HCT116 (cell line): Measurements from ENCODE around the gene FGGY. TPM values are rescaled to one million over a fixed set of nuclear protein-coding genes. Genes with fewer than 3 reads are reported as not detected.

Source experiments
- ATAC-seq: fragments of 200-7000 bp; cut with Tn5 transposase; 2 replicates; pipeline ENCODE4 v1.9.1; 2020; ENCODE audit warnings: mild to moderate bottlenecking, moderate library complexity
- BruUV-seq: library from RNA; stranded (reverse); fragments of 400-500 nt; replicated peaks from 2 replicates; lab custom pipeline; 2021; lab: Mats Ljungman, UMichigan
- CTCF ChIA-PET: fragments of 300-600 bp; sonication (Branson Sonifier 250); formaldehyde crosslinking; loops from one replicate; lab custom pipeline; 2021; ENCODE audit warnings: antibody characterized with exemption; lab: Charles Lee
- POLR2A ChIA-PET: fragments of 300-600, 350-600 bp; sonication (Branson Sonifier 250); formaldehyde crosslinking; loops from one replicate; lab custom pipeline; 2021; ENCODE audit warnings: antibody characterized with exemption; lab: Charles Lee
- RAD21 ChIA-PET, 2 experiments: fragments of 300-600 bp; sonication (Branson Sonifier 250); formaldehyde crosslinking; loops; one replicate each; lab custom pipeline; 2023; ENCODE audit warnings: low total read pairs in 2 of 2; ENCODE audit not compliant: uncharacterized antibody in 2 of 2, unreplicated experiment in 2 of 2, low non-redundant PET in 1 of 2; lab: Charles Lee
- DNase-seq: peaks from one replicate; pipeline ENCODE4 v3.0.0-alpha.2; 2010; ENCODE audit warnings: low read depth, low spot score
- H2AFZ ChIP-seq: fragments of 200-600 bp; shearing (Covaris generic), sonication (generic); 2 replicates; pipeline ENCODE4 v1.6.1; 2017; ENCODE audit warnings: low read depth, mixed run types, mixed read lengths, antibody characterized with exemption, low read length; ENCODE audit not compliant: poor library complexity, severe bottlenecking
- H3K27ac ChIP-seq: 2 replicates; pipeline ENCODE4 v1.5.1; 2012; ENCODE audit warnings: low read depth, low read length
- H3K27me3 ChIP-seq: fragments of 200-600 bp; sonication (generic); 2 replicates; pipeline ENCODE4 v1.6.1; 2016; ENCODE audit warnings: mixed run types, low read length, mixed read lengths; ENCODE audit not compliant: insufficient read depth
- H3K36me3 ChIP-seq, 2 experiments: fragments of 200-500 bp in 1 of 2; fragments of 200-600 bp in 1 of 2; sonication (Bioruptor generic) in 1 of 2; sonication (generic) in 1 of 2; 2 replicates each; pipeline versions ENCODE4 v1.5.1 to v1.6.1; 2014 to 2016; ENCODE audit warnings: low read length in 2 of 2, inconsistent platforms in 1 of 2, mixed read lengths in 1 of 2, mixed run types in 1 of 2; ENCODE audit not compliant: insufficient read depth in 2 of 2, control insufficient read depth in 1 of 2
- H3K4me1 ChIP-seq, 2 experiments: fragments of 200-600 bp in 1 of 2; sonication (generic) in 1 of 2; 2 replicates each; pipeline versions ENCODE4 v1.5.1 to v1.6.1; 2012 to 2017; ENCODE audit warnings: low read length in 2 of 2, inconsistent platforms in 1 of 2, mild to moderate bottlenecking in 1 of 2, mixed read lengths in 1 of 2, mixed run types in 1 of 2, moderate library complexity in 1 of 2; ENCODE audit not compliant: insufficient read depth in 2 of 2, control insufficient read depth in 1 of 2
- H3K4me2 ChIP-seq: fragments of 200-600 bp; sonication (generic); 2 replicates; pipeline ENCODE4 v1.6.1; 2017; ENCODE audit warnings: mixed run types, low read length, mixed read lengths
- H3K4me3 ChIP-seq, 2 experiments: fragments of 200-600 bp in 1 of 2; sonication (generic) in 1 of 2; replicated peaks in 1 of 2; 2 replicates each; pipeline ENCODE4 v1.5.1; 2011 to 2016; ENCODE audit warnings: low read length in 2 of 2, control low read depth in 1 of 2, low read depth in 1 of 2, mild to moderate bottlenecking in 1 of 2, mixed read lengths in 1 of 2, mixed run types in 1 of 2
- H3K79me2 ChIP-seq: fragments of 200-600 bp; sonication (generic); 2 replicates; pipeline ENCODE4 v1.6.1; 2017; ENCODE audit warnings: mild to moderate bottlenecking, mixed run types, low read length, moderate library complexity, mixed read lengths; ENCODE audit not compliant: insufficient read depth
- H3K9ac ChIP-seq: fragments of 200-600 bp; sonication (generic); 2 replicates; pipeline ENCODE4 v1.6.1; 2016; ENCODE audit warnings: low read length, mixed read lengths
- H3K9me2 ChIP-seq: fragments of 200-600 bp; sonication (generic), shearing (Covaris generic); 2 replicates; pipeline ENCODE4 v1.6.1; 2017; ENCODE audit warnings: mixed run types, mild to moderate bottlenecking, moderate library complexity; ENCODE audit not compliant: insufficient read depth
- H3K9me3 ChIP-seq, 2 experiments: fragments of 200-500 bp in 1 of 2; fragments of 200-600 bp in 1 of 2; sonication (Bioruptor generic) in 1 of 2; sonication (generic) in 1 of 2; 2 replicates each; pipeline ENCODE4 v1.6.1; 2014 to 2017; ENCODE audit warnings: low read length in 2 of 2, mixed read lengths in 2 of 2, inconsistent platforms in 1 of 2, low read depth in 1 of 2, mild to moderate bottlenecking in 1 of 2, mixed run types in 1 of 2, moderate library complexity in 1 of 2; ENCODE audit not compliant: control insufficient read depth in 1 of 2, insufficient read depth in 1 of 2
- H4K20me1 ChIP-seq: fragments of 200-600 bp; sonication (generic), shearing (Covaris generic); 2 replicates; pipeline ENCODE4 v1.6.1; 2017; ENCODE audit warnings: mixed run types, mild to moderate bottlenecking, moderate library complexity; ENCODE audit not compliant: insufficient read depth
- ATF3 ChIP-seq: IDR thresholded peaks from 2 replicates; pipeline ENCODE4 v1.6.1; 2012
- CEBPB ChIP-seq: IDR thresholded peaks from 2 replicates; pipeline ENCODE4 v1.6.1; 2012; ENCODE audit warnings: low read depth
- CTCF ChIP-seq, 3 experiments: fragments of 200-600 bp in 1 of 3; sonication (generic) in 1 of 3; IDR thresholded peaks in 2 of 3; conservative IDR thresholded peaks in 1 of 3; 2 replicates each; pipeline ENCODE4 v1.5.1; 2012 to 2017; ENCODE audit warnings: low read depth in 2 of 3, low read length in 2 of 3, antibody characterized with exemption in 1 of 3, borderline replicate concordance in 1 of 3, control low read depth in 1 of 3, mild to moderate bottlenecking in 1 of 3, mixed read lengths in 1 of 3, mixed run types in 1 of 3, moderate library complexity in 1 of 3; ENCODE audit not compliant: insufficient read depth in 1 of 3
- EGR1 ChIP-seq: IDR thresholded peaks from 2 replicates; pipeline ENCODE4 v1.6.1; 2012; ENCODE audit warnings: low read depth
- FOSL1 ChIP-seq: IDR thresholded peaks from 2 replicates; pipeline ENCODE4 v1.6.1; 2012; ENCODE audit warnings: low read depth
- POLR2AphosphoS5 ChIP-seq: IDR thresholded peaks from 2 replicates; pipeline ENCODE4 v1.6.1; 2011; ENCODE audit warnings: mild to moderate bottlenecking, low read depth, low read length, moderate library complexity
- RAD21 ChIP-seq: IDR thresholded peaks from 2 replicates; pipeline ENCODE4 v1.6.1; 2012; ENCODE audit warnings: low read depth, mild to moderate bottlenecking
- REST ChIP-seq: IDR thresholded peaks from 2 replicates; pipeline ENCODE4 v1.6.1; 2012; ENCODE audit warnings: low read depth
- SRF ChIP-seq: IDR thresholded peaks from 2 replicates; pipeline ENCODE4 v1.6.1; 2012; ENCODE audit warnings: low read depth
- TCF7L2 ChIP-seq: IDR thresholded peaks from 2 replicates; pipeline ENCODE4 v1.7.0; 2011; ENCODE audit warnings: borderline replicate concordance, inconsistent platforms; ENCODE audit not compliant: insufficient read depth, insufficient read length; ENCODE audit errors: extremely low read depth
- ZNF274 ChIP-seq: fragments of 200-500 bp; sonication (Bioruptor generic); IDR thresholded peaks from 2 replicates; pipeline ENCODE4 v1.6.1; 2014; ENCODE audit warnings: mild to moderate bottlenecking, low read depth, low read length, inconsistent platforms
- intact Hi-C: fragments of 100-400 bp; cut with micrococcal nuclease; formaldehyde crosslinking; loops from 2 replicates; pipeline ENCODE4 v1.10.0; 2022
- total RNA-seq: library from RNA; stranded (reverse); gene quantifications from one replicate; pipeline ENCODE4 v1.2.1, GENCODE V29; 2021; ENCODE audit not compliant: unreplicated experiment

The FGGY gene
- total RNA-seq, 1 experiment from 2014 or later = 10.6 TPM

- ATAC-seq (no peak), DNase-seq (no peak)
- Histone ChIP-seq H3K27me3 (no peaks in the 10 kb centered on the region), H3K4me1 (no peaks in the 10 kb centered on the region), H3K9ac (no peak overlapping the region), H4K20me1 (no peaks in the 10 kb centered on the region), H3K36me3 (no peaks in the 10 kb centered on the region), H3K4me3 (no peak overlapping the region), H3K4me2 (no peak overlapping the region), H3K79me2 (no peaks in the 10 kb centered on the region), H3K27ac (no peak overlapping the region), H2AFZ (no peak overlapping the region), H3K9me2 (no peaks in the 10 kb centered on the region), H3K9me3 (no peaks in the 10 kb centered on the region)
- no peak for TF ChIP-seq FOSL1
- TF ChIP-seq TCF7L2 = no peak
- no peak for TF ChIP-seq ATF3
- no peak for TF ChIP-seq ZNF274
- no peak for TF ChIP-seq POLR2AphosphoS5
- TF ChIP-seq SRF = no peak
- no TSS peak for BruUV-seq
- ChIA-PET POLR2A (no interaction called here), RAD21 (no interaction called here), CTCF (no interaction called here)
- intact Hi-C loops = loop anchor here (10.0 kb wide), 1 partner anchor 255 kb away; no protein-coding TSS in a partner anchor
Measured at GRCh38 chr1:59419361-59420140, 122.7 kb downstream of the FGGY start.

- ChIA-PET CTCF (no interaction called here), RAD21 (no interaction called here), POLR2A (no interaction called here)
- Histone ChIP-seq H3K9me3 (no peaks in the 10 kb centered on the region), H3K27me3 (no peaks in the 10 kb centered on the region), H3K36me3 (no peaks in the 10 kb centered on the region), H2AFZ (no peak overlapping the region), H3K9me2 (no peaks in the 10 kb centered on the region), H3K4me1 (peaks cover under 1 to 5% of the 10 kb centered on the region in 2 experiments; a peak in 3 of 4 replicates), H3K79me2 (no peaks in the 10 kb centered on the region), H3K27ac (no peak overlapping the region), H3K4me3 (no peak overlapping the region), H4K20me1 (no peaks in the 10 kb centered on the region), H3K4me2 (no peak overlapping the region), H3K9ac (no peak overlapping the region)
- no peak for TF ChIP-seq CEBPB
- TF ChIP-seq ZNF274 = no peak
- no peak for TF ChIP-seq FOSL1
- no peak for TF ChIP-seq RAD21
- TF ChIP-seq POLR2AphosphoS5 = no peak
- TF ChIP-seq CTCF (IDR thresholded peaks at IDR 0.05 in 2 of 3, conservative IDR thresholded peaks at IDR 0.05 in 1 of 3; ENCODE audit: borderline replicate concordance in 1 of 3, insufficient read depth in 1 of 3, low read depth in 2 of 3, low read length in 2 of 3) = no peak
- no peak for TF ChIP-seq REST
- no peak for TF ChIP-seq EGR1
- no TSS peak for BruUV-seq
- DNase-seq (no peak), ATAC-seq (no peak)
- intact Hi-C loops = loop anchor here (10.0 kb wide), 1 partner anchor 253 kb away; no protein-coding TSS in a partner anchor
Measured at GRCh38 chr1:59421232-59421920, 124.5 kb downstream of the FGGY start.
